ENCODE data around the gene PTPN21. TPM values are rescaled to one million over a fixed set of nuclear protein-coding genes. Genes with fewer than 3 reads are reported as not detected.

PTPN21 gene
- total and polyA plus RNA-seq, 10 donors: 0.85 to 10.9 (median 5.7) TPM

DNA sequence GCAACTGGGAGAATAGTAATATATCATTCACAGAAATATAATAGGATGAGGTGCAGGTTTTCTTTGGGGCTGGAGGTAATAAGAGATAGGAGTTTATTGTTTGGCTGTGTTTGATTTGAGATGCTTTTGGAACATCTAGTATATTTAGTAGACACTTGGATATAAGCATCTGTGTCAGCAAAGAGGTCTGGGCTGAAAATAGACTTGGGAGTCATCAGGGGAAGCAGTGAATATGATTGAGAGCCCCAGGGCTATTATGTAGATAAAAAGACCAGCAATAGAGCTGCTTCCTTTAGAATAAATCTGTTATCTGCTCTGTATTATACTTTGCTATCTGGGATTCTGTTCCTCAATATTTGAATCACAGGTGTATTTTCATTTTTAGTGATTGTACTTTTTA, 132.8 kb downstream of the PTPN21 start:
- Histone ChIP-seq H3K4me3 (no peak overlapping the region), H3K36me3 (peaks cover 0 to 43% (median 16%) of the 10 kb centered on the region in 6 donors), H3K27me3 (replicated peaks in 1 of 7) (no peaks in the 10 kb centered on the region), H3K27ac (no peak overlapping the region), H3K9me3 (peaks cover 0 to 19% (median 18%) of the 10 kb centered on the region in 8 donors), H3K4me1 (no peaks in the 10 kb centered on the region)
- TF ChIP-seq CTCF (IDR thresholded peaks at IDR 0.05 in 8 of 11, conservative IDR thresholded peaks at IDR 0.05 in 3 of 11) (no peak), POLR2A (IDR thresholded peaks at IDR 0.05) (no peak), POLR2AphosphoS5 (IDR thresholded peaks at IDR 0.05) (no peak)
- no peak for DNase-seq
- intact Hi-C loops (cut with DNase I; ENCODE audit: low total_unique reads): no loop called here

DNA sequence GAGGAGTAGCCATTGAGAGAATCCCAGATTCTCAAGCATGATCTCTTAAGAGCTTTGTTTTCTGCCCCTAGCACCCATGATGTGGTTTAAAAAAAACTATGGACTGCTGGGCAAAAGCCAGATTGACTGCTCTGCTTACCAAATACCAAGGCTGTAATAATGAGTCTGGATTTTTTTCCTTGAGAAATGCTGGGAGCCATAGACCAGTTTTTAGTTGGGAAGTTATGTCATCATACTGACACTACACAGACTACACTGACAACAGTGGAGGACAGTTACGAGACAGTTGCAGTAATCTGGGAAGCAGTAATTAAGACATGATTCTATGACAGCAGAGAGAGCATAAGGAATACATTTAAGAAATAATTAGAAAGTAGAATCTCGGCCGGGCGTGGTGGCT, 133.5 kb downstream of the PTPN21 start:
- H3K27me3 ChIP-seq (replicated peaks in 1 of 7): no peaks in the 10 kb centered on the region
- DNase-seq: no peak
- H3K36me3 ChIP-seq: peaks cover 0 to 46% (median 18%) of the 10 kb centered on the region in 6 donors
- peaks cover 0 to 27% (median 26%) of the 10 kb centered on the region in 8 donors for H3K9me3 ChIP-seq
- intact Hi-C loops (cut with DNase I; ENCODE audit: low total_unique reads): no loop called here
- no peaks in the 10 kb centered on the region for H3K4me1 ChIP-seq
- H3K4me3 ChIP-seq: no peak overlapping the region
- no peak overlapping the region for H3K27ac ChIP-seq
- TF ChIP-seq POLR2A (IDR thresholded peaks at IDR 0.05): no peak
- no peak for TF ChIP-seq POLR2AphosphoS5 (IDR thresholded peaks at IDR 0.05)
- no peak for TF ChIP-seq CTCF (IDR thresholded peaks at IDR 0.05 in 8 of 11, conservative IDR thresholded peaks at IDR 0.05 in 3 of 11)
- WGBS, 5 donors: 86 to 96% (median 93%) methylated on average over 4 of the region's 4 CpGs

DNA sequence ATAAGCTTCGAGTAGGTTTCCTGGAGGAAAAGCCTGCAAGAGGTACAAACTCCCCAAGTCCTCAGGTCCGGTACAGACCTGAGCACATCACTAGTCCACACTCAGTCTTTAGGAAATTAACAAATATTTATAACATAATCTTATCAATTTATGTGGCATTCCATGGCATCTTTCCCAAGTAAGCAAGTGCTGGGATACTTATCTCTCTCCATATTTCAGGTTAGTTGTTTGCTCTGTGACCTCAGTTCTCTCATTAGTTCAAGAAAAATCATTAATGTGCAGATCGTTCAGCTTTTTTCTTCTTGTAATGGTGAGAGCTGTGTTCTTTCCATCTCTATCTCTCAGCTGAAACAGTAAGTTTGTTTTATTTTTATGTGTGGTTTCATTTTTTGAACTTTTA, 134.6 kb downstream of the PTPN21 start:
- TF ChIP-seq POLR2A (IDR thresholded peaks at IDR 0.05): no peak
- no peak for TF ChIP-seq CTCF (IDR thresholded peaks at IDR 0.05 in 8 of 11, conservative IDR thresholded peaks at IDR 0.05 in 3 of 11)
- TF ChIP-seq POLR2AphosphoS5 (IDR thresholded peaks at IDR 0.05): no peak
- Histone ChIP-seq H3K27me3 (replicated peaks in 1 of 7) (no peaks in the 10 kb centered on the region), H3K9me3 (peaks cover 2 to 38% (median 37%) of the 10 kb centered on the region in 8 donors), H3K36me3 (peaks cover 0 to 52% (median 21%) of the 10 kb centered on the region in 6 donors), H3K4me1 (no peaks in the 10 kb centered on the region), H3K27ac (no peak overlapping the region), H3K4me3 (no peak overlapping the region)
- 89 to 99% (median 93%) methylated on average over 3 of the region's 3 CpGs for WGBS, 5 donors
- intact Hi-C loops (cut with DNase I; ENCODE audit: low total_unique reads): no loop called here
- DNase-seq: no peak

GRCh38 chr14:88417594-88417993, 137.2 kb downstream of the PTPN21 start:
- intact Hi-C loops (cut with DNase I; ENCODE audit: low total_unique reads): no loop called here
- peaks cover 0 to 52% (median 21%) of the 10 kb centered on the region in 6 donors for H3K36me3 ChIP-seq
- no peak for DNase-seq
- H3K27ac ChIP-seq: no peak overlapping the region
- TF ChIP-seq POLR2A (IDR thresholded peaks at IDR 0.05) (no peak), CTCF (IDR thresholded peaks at IDR 0.05 in 8 of 11, conservative IDR thresholded peaks at IDR 0.05 in 3 of 11) (no peak), POLR2AphosphoS5 (IDR thresholded peaks at IDR 0.05) (no peak)
- H3K4me1 ChIP-seq: no peaks in the 10 kb centered on the region
- H3K9me3 ChIP-seq: peaks cover 2 to 59% (median 51%) of the 10 kb centered on the region in 8 donors
- H3K27me3 ChIP-seq (replicated peaks in 1 of 7): no peaks in the 10 kb centered on the region
- H3K4me3 ChIP-seq: no peak overlapping the region

Small RNAs within 50 kb of the gene (small RNA-seq; reads per million reads assigned to genes)
- 0 reads per million in 4 donors for gene RNU4-22P

Other genes with a start within 250 kb of the PTPN21 start
- gene KCNK10, start 231.7 kb downstream of the PTPN21 start, total RNA-seq: under 1 TPM in 2 of 7 donors, not detected in 5; 0.09 to 0.13 TPM
- gene KCNK10, start 231.7 kb downstream of the PTPN21 start, polyA plus RNA-seq: under 1 TPM in 2 of 3 donors, not detected in 1; 0.03 to 0.07 TPM
- gene SPATA7, start 169.3 kb downstream of the PTPN21 start, total RNA-seq: 10 to 100 TPM in 4 of 7 donors, 1 to 10 TPM in 3; 4.9 to 18.7 (median 10.7) TPM
- 1 to 10 TPM; 2.8 to 5.1 (median 4.1) TPM for gene SPATA7, start 169.3 kb downstream of the PTPN21 start, polyA plus RNA-seq
- gene ZC3H14, start 8.0 kb upstream of the PTPN21 start, total RNA-seq: 10 to 100 TPM; 39.3 to 78.5 (median 44.8) TPM
- gene ZC3H14, start 8.0 kb upstream of the PTPN21 start, polyA plus RNA-seq: 10 to 100 TPM; 12.6 to 18.3 (median 12.9) TPM
- gene EML5, start 237.9 kb upstream of the PTPN21 start, total RNA-seq: 1 to 10 TPM; 1.8 to 3.8 (median 2.7) TPM
- gene EML5, start 237.9 kb upstream of the PTPN21 start, polyA plus RNA-seq: under 1 TPM; 0.21 to 0.38 (median 0.37) TPM